SU-DHL-6 (cell line): ENCODE results near the gene SURF4.

Experiments used
- CTCF ChIP-seq: fragments of 200-600 bp; sonication (generic); IDR thresholded peaks from one replicate; pipeline ENCODE4 v1.5.1; 2017; ENCODE audit warnings: antibody characterized with exemption, mild to moderate bottlenecking, low read length, moderate library complexity; ENCODE audit not compliant: insufficient read depth, poor library complexity, severe bottlenecking
- EZH2phosphoT487 ChIP-seq: fragments of 200-600 bp; sonication (generic), shearing (Covaris generic); conservative IDR thresholded peaks from 2 replicates; pipeline ENCODE4 v1.6.1; 2018; ENCODE audit warnings: mild to moderate bottlenecking, antibody characterized with exemption, low read length, moderate library complexity, mixed read lengths

DNA sequence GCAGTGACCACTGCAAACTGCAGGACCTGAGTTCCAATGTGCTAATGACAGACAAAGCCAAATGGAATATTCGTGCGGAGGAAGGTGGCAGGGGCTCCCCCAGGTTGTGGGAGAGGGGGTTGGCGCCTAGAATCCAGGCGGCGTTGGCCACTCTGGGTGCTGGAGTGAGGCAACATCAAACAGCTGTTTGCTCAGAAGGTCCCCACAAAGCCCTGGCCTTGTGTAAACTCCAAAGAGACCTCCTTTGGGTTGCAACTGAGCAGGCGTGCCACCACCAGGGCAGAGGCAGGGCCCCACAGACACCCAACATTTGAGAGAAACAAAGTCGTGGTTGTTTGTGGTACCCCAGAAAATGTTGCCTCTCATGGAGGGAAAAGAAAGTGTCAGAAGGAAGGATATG is 14.9 kb upstream of the SURF4 start:
- no peak for TF ChIP-seq EZH2phosphoT487
- TF ChIP-seq CTCF, result no peak
